PFSK-1 (cell line): ENCODE data around the gene NAALADL2.

Experiments
- FOXP2 ChIP-seq: optimal IDR thresholded peaks from 2 replicates; pipeline ENCODE3; 2011; ENCODE audit warnings: borderline replicate concordance, control low read depth, inconsistent platforms; ENCODE audit not compliant: insufficient read depth; ENCODE audit errors: extremely low read length, extremely low read depth
- POLR2AphosphoS5 ChIP-seq: IDR thresholded peaks from 2 replicates; pipeline ENCODE4 v1.6.1; 2012; ENCODE audit warnings: low read depth, mild to moderate bottlenecking, control low read depth, low read length, moderate library complexity
- REST ChIP-seq, 2 experiments: IDR thresholded peaks; 2 replicates each; pipeline versions ENCODE4 v1.6.1 to v1.8.0; 2011 to 2012; ENCODE audit warnings: low read depth in 2 of 2, low read length in 2 of 2, control low read depth in 1 of 2, inconsistent platforms in 1 of 2, mild to moderate bottlenecking in 1 of 2, moderate library complexity in 1 of 2; ENCODE audit not compliant: insufficient read depth in 1 of 2
- SIN3A ChIP-seq: IDR thresholded peaks from 2 replicates; pipeline ENCODE4 v1.6.1; 2012; ENCODE audit warnings: mild to moderate bottlenecking, low read length, moderate library complexity, borderline replicate concordance; ENCODE audit not compliant: insufficient read depth
- TAF1 ChIP-seq: IDR thresholded peaks from 2 replicates; pipeline ENCODE4 v1.6.1; 2012; ENCODE audit warnings: low read length, control low read depth, borderline replicate concordance; ENCODE audit not compliant: insufficient read depth

The NAALADL2 gene

GRCh38 chr3:175381685-175382084, 522.6 kb downstream of the NAALADL2 start:
- TF ChIP-seq FOXP2 (no peak), POLR2AphosphoS5 (no peak), SIN3A (no peak), TAF1 (no peak), REST (IDR thresholded peaks at IDR 0.05; ENCODE audit: insufficient read depth in 1 of 2, low read depth in 2 of 2, low read length in 2 of 2) (no peak)

DNA sequence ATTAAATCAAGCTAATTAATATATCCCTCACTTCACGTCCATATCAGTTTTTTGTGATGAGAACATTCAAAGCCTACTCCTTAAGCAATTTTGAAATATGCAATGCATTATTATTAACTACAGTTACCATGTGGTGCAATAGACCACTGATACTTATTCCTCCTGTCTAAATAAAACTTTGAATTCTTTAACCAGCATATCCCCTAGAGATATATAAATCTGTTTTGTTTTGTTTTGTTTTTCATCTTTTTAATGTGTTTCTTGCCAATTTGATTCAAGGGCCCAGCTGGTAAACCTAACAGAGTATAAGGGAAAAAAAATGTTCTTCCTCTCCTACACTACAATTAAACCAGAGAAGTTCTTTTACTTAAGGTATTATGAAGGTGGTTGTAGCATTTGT, 524.2 kb downstream of the NAALADL2 start:
- TF ChIP-seq REST (IDR thresholded peaks at IDR 0.05; ENCODE audit: insufficient read depth in 1 of 2, low read depth in 2 of 2, low read length in 2 of 2) = no peak
- TF ChIP-seq FOXP2 = no peak
- TF ChIP-seq POLR2AphosphoS5 = no peak
- no peak for TF ChIP-seq TAF1
- TF ChIP-seq SIN3A = no peak

GRCh38 chr3:175383813-175384212, 524.7 kb downstream of the NAALADL2 start:
- TF ChIP-seq FOXP2 = no peak
- no peak for TF ChIP-seq REST (IDR thresholded peaks at IDR 0.05; ENCODE audit: insufficient read depth in 1 of 2, low read depth in 2 of 2, low read length in 2 of 2)
- no peak for TF ChIP-seq TAF1
- TF ChIP-seq SIN3A = no peak
- no peak for TF ChIP-seq POLR2AphosphoS5

- TF ChIP-seq TAF1 (no peak), SIN3A (no peak), FOXP2 (no peak), POLR2AphosphoS5 (no peak), REST (IDR thresholded peaks at IDR 0.05; ENCODE audit: insufficient read depth in 1 of 2, low read depth in 2 of 2, low read length in 2 of 2) (no peak)
Measured at GRCh38 chr3:175384569-175384968, 525.4 kb downstream of the NAALADL2 start.

GRCh38 chr3:175386630-175387029, 527.5 kb downstream of the NAALADL2 start:
- TF ChIP-seq SIN3A = no peak
- no peak for TF ChIP-seq REST (IDR thresholded peaks at IDR 0.05; ENCODE audit: insufficient read depth in 1 of 2, low read depth in 2 of 2, low read length in 2 of 2)
- no peak for TF ChIP-seq TAF1
- no peak for TF ChIP-seq FOXP2
- no peak for TF ChIP-seq POLR2AphosphoS5
